ENCODE measurements around the gene SGTA.

- TF ChIP-seq CTCF (IDR thresholded peaks at IDR 0.05) (no peak), ZFX (IDR thresholded peaks at IDR 0.05; ENCODE audit: borderline replicate concordance) (no peak)
These were observed 52.9 kb downstream of the SGTA start for GRCh38 chr19:2729943-2730818.
